GM23248 (cell line): ENCODE results near the gene KIF6.

Experiments
- EZH2 ChIP-seq: fragments of 200-600 bp; sonication (generic); IDR thresholded peaks from 2 replicates; pipeline ENCODE4 v1.6.1; 2018; ENCODE audit warnings: antibody characterized with exemption, mild to moderate bottlenecking; ENCODE audit not compliant: insufficient read depth, poor library complexity, severe bottlenecking
- EZH2phosphoT487 ChIP-seq: fragments of 200-600 bp; sonication (generic); IDR thresholded peaks from 2 replicates; pipeline ENCODE4 v1.6.1; 2018; ENCODE audit warnings: antibody characterized with exemption, moderate library complexity, mild to moderate bottlenecking, low read depth; ENCODE audit not compliant: insufficient read depth

GRCh38 chr6:39770446-39770845, 45.2 kb upstream of the KIF6 start:
- TF ChIP-seq EZH2 (no peak), EZH2phosphoT487 (no peak)
